NCI-H2107 treated with DMSO at 0.1 percent for 48 hours (cell line): ENCODE measurements around the gene MRPL4.

Experiments used
- DNase-seq: peaks from one replicate; lab custom pipeline; 2025; ENCODE audit not compliant: unreplicated experiment; lab: John Stamatoyannopoulos, UW

The MRPL4 gene

GRCh38 chr19:10309423-10309822 is 57.4 kb downstream of the MRPL4 start, which contains the start of gene ZGLP1:
ZGLP1 (minus strand) TSS chr19:10309815.
- DNase-seq: no peak
